ENCODE measurements around the gene RPL14.

Gene RPL14

GRCh38 chr3:40464339-40465110, 7.4 kb downstream of the RPL14 start:
- DNase-seq, result peak; percentile 31

GRCh38 chr3:40465111-40465407, 7.9 kb downstream of the RPL14 start:
- DNase-seq, result no peak

GRCh38 chr3:40465456-40465855, 8.3 kb downstream of the RPL14 start:
- no peak for DNase-seq

- no peak for DNase-seq
These were observed 10.9 kb downstream of the RPL14 start for GRCh38 chr3:40468018-40468417.

GRCh38 chr3:40470701-40471100, 13.6 kb downstream of the RPL14 start:
- no peak for DNase-seq

GRCh38 chr3:40476478-40477470, 19.6 kb downstream of the RPL14 start, which contains the start of gene ZNF619:
Gene ZNF619, plus strand, starts transcription at chr3:40477122. Its CDS starts 858 bp downstream, at chr3:40477980.
- peak; percentile 72 for DNase-seq

- DNase-seq, result no peak
These were observed 20.5 kb downstream of the RPL14 start for GRCh38 chr3:40477666-40478065.

- no peak for DNase-seq
These were observed 30.0 kb downstream of the RPL14 start for GRCh38 chr3:40487172-40487571.

- DNase-seq, result no peak
These were observed 33.8 kb downstream of the RPL14 start for GRCh38 chr3:40490916-40491315.

GRCh38 chr3:40494698-40495097, 37.6 kb downstream of the RPL14 start:
- no peak for DNase-seq

GRCh38 chr3:40497288-40497687, 40.1 kb downstream of the RPL14 start:
- no peak for DNase-seq

GRCh38 chr3:40499952-40500351, 42.8 kb downstream of the RPL14 start:
- no peak for DNase-seq

- no peak for DNase-seq
These were observed 44.9 kb downstream of the RPL14 start for GRCh38 chr3:40502034-40502433.

- DNase-seq, result no peak
These were observed 47.7 kb downstream of the RPL14 start for GRCh38 chr3:40504636-40505430.

GRCh38 chr3:40505599-40506462, 48.7 kb downstream of the RPL14 start, which contains the start of gene ZNF620:
Gene ZNF620, plus strand, starts transcription at chr3:40506039. Its CDS starts 314 bp downstream, at chr3:40506353.
- DNase-seq, result peak; percentile 61

GRCh38 chr3:40511031-40511718, 54.0 kb downstream of the RPL14 start:
- DNase-seq, result no peak

- DNase-seq, result no peak
These were observed 59.1 kb downstream of the RPL14 start for GRCh38 chr3:40516201-40516600.

GRCh38 chr3:40518067-40518466, 60.9 kb downstream of the RPL14 start:
- no peak for DNase-seq
